ENCODE data around the gene RAB24.

GRCh38 chr5:177260961-177261360 lies 42.6 kb downstream of the RAB24 start:
- TF ChIP-seq POLR2A (IDR thresholded peaks at IDR 0.05) (no peak), CTCF (IDR thresholded peaks at IDR 0.05) (no peak)

All from right lobe of liver (tissue), 4 donors.